PC-3 (cell line): ENCODE data around the gene NFAT5. TPM values are rescaled to one million over a fixed set of nuclear protein-coding genes. Genes with fewer than 3 reads are reported as not detected.

ENCODE experiments used
- ATAC-seq: fragments of 200-7000 bp; cut with Tn5 transposase; 2 replicates; pipeline ENCODE4 v1.9.1; 2020; ENCODE audit warnings: mild to moderate bottlenecking, moderate library complexity
- BruUV-seq: library from RNA; stranded (reverse); fragments of 400-500 nt; replicated peaks from 2 replicates; lab custom pipeline; 2021; lab: Mats Ljungman, UMichigan
- CTCF ChIA-PET: fragments of 300-600 bp; sonication (Branson Sonifier 250); formaldehyde crosslinking; loops from one replicate; lab custom pipeline; 2022; ENCODE audit warnings: antibody characterized with exemption; lab: Charles Lee
- POLR2A ChIA-PET: fragments of 300-600 bp; sonication (Branson Sonifier 250); formaldehyde crosslinking; loops from one replicate; lab custom pipeline; 2022; ENCODE audit warnings: antibody characterized with exemption; ENCODE audit not compliant: unreplicated experiment; lab: Charles Lee
- DNase-seq: peaks from one replicate; pipeline ENCODE4 v3.0.0-alpha.2; 2015
- H2AFZ ChIP-seq: fragments of 300-600 bp; sonication (generic); 2 replicates; pipeline ENCODE4 v1.6.0; 2016; ENCODE audit warnings: antibody characterized with exemption, low read length
- H3F3A ChIP-seq: fragments of 300-600 bp; sonication (generic); one replicate; pipeline ENCODE4 v1.6.0; 2017; ENCODE audit warnings: antibody characterized with exemption, low read length, control low read depth, mild to moderate bottlenecking; ENCODE audit not compliant: unreplicated experiment
- H3K27ac ChIP-seq: fragments of 300-600 bp; sonication (generic); 2 replicates; pipeline ENCODE4 v1.5.1; 2016; ENCODE audit warnings: mild to moderate bottlenecking, low read length
- H3K27me3 ChIP-seq: fragments of 300-600 bp; sonication (generic); 2 replicates; pipeline ENCODE4 v1.6.1; 2016; ENCODE audit warnings: low read length, mixed read lengths
- H3K36me3 ChIP-seq: fragments of 300-600 bp; sonication (generic); 2 replicates; pipeline ENCODE4 v1.6.1; 2016; ENCODE audit warnings: low read depth, mixed run types, low read length, mixed read lengths
- H3K4me1 ChIP-seq: fragments of 300-600 bp; sonication (generic); 2 replicates; pipeline ENCODE4 v1.5.1; 2016; ENCODE audit warnings: low read length; ENCODE audit not compliant: insufficient read depth
- H3K4me2 ChIP-seq: fragments of 300-600 bp; sonication (generic); 2 replicates; pipeline ENCODE4 v1.6.0; 2016; ENCODE audit warnings: low read length
- H3K4me3 ChIP-seq: fragments of 300-600 bp; sonication (generic); 2 replicates; pipeline ENCODE4 v1.5.1; 2016; ENCODE audit warnings: mild to moderate bottlenecking, low read length, mixed read lengths
- H3K79me2 ChIP-seq: fragments of 300-600 bp; sonication (generic); 2 replicates; pipeline ENCODE4 v1.6.1; 2017; ENCODE audit warnings: low read length, mixed read lengths
- H3K9ac ChIP-seq: fragments of 300-600 bp; sonication (generic); 2 replicates; pipeline ENCODE4 v1.6.0; 2016; ENCODE audit warnings: mild to moderate bottlenecking, low read length
- H3K9me2 ChIP-seq: fragments of 300-600 bp; sonication (generic); replicated peaks from 2 replicates; pipeline ENCODE4 v1.6.1; 2016; ENCODE audit warnings: mixed run types, low read length, mixed read lengths
- H3K9me3 ChIP-seq: fragments of 300-600 bp; sonication (generic); 2 replicates; pipeline ENCODE4 v1.6.1; 2016; ENCODE audit warnings: low read length, mixed read lengths
- H4K20me1 ChIP-seq: fragments of 300-600 bp; sonication (generic); 2 replicates; pipeline ENCODE4 v1.6.1; 2016; ENCODE audit warnings: low read length, mixed read lengths
- EZH2 ChIP-seq: fragments of 300-600 bp; sonication (generic); IDR thresholded peaks from one replicate; pipeline ENCODE4 v1.6.1; 2017; ENCODE audit warnings: antibody characterized with exemption, mild to moderate bottlenecking, low read length; ENCODE audit not compliant: unreplicated experiment
- EZH2phosphoT487 ChIP-seq: fragments of 300-600 bp; sonication (generic); IDR thresholded peaks from 2 replicates; pipeline ENCODE4 v1.6.1; 2018; ENCODE audit warnings: mild to moderate bottlenecking, antibody characterized with exemption, low read length, borderline replicate concordance
- intact Hi-C: fragments of 100-400 bp; cut with micrococcal nuclease; formaldehyde crosslinking; loops from 2 replicates; pipeline ENCODE4 v1.9.0; 2023
- total RNA-seq: library from RNA; depleted of rRNA; stranded (reverse); fragments of >200 nt; gene quantifications from 2 replicates; pipeline ENCODE4 v1.2.3, GENCODE V29; 2014
- TF ChIP-seq, protein P1 (sequence below): fragments of 300-600 bp; sonication (generic); conservative IDR thresholded peaks from 2 replicates; pipeline ENCODE4 v1.5.1; 2017; ENCODE audit warnings: antibody characterized with exemption, low read depth, mild to moderate bottlenecking, low read length

Gene NFAT5
- total RNA-seq, 1 experiment from 2014 or later: 11.4 TPM

DNA sequence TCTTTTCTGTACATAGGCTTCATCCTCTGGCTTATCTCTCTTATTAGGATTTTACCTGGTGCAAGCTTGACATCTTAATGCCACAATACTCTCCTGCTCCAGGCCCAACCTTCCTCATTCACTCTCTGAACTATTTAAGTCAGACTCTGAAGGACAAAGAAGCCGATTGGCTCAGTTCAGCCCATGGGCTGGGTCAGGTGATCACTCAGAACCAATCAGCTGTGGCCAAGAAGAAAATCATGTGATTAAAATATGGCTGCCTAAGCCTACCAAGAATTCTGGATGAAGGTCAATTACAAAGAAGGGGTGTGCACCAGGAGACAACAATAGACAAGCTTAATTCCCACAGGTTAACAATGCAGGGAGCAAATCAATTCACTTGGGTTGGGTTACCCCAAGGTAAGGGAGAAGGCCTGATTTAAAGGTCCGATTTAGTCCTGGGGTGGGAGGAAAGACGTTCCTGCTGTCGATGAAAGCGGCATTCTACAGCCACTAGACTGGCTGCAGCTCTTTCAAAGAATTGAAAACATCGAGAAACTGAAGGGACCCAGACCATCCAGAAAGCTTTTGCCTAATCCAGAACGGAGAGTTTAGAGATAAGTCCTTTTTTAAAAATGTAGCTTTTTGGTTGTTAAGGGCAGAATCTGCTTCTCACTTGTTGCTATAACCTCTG, 42.9 kb upstream of the NFAT5 start:
- ChIA-PET POLR2A (no interaction called here), CTCF (interaction anchor here (0.6 kb wide), 1 partner anchor 58 kb away, joined by 5 read pairs; no protein-coding TSS in a partner anchor)
- no peak overlapping the region for H3K4me2 ChIP-seq
- H3K9ac ChIP-seq: no peak overlapping the region
- H3K4me3 ChIP-seq: no peak overlapping the region
- no peaks in the 10 kb centered on the region for H3F3A ChIP-seq
- BruUV-seq: no TSS peak
- H3K4me1 ChIP-seq: no peaks in the 10 kb centered on the region
- H4K20me1 ChIP-seq: no peaks in the 10 kb centered on the region
- peak overlapping the region; percentile 21 for H2AFZ ChIP-seq
- no peaks in the 10 kb centered on the region for H3K9me2 ChIP-seq
- DNase-seq (no peak), ATAC-seq (no peak)
- H3K27me3 ChIP-seq: no peaks in the 10 kb centered on the region
- H3K36me3 ChIP-seq: no peaks in the 10 kb centered on the region
- H3K9me3 ChIP-seq: no peaks in the 10 kb centered on the region
- intact Hi-C loops: no loop called here
- H3K27ac ChIP-seq: no peak overlapping the region
- TF ChIP-seq EZH2phosphoT487 (no peak), EZH2 (no peak)
- TF ChIP-seq, protein P1, sequence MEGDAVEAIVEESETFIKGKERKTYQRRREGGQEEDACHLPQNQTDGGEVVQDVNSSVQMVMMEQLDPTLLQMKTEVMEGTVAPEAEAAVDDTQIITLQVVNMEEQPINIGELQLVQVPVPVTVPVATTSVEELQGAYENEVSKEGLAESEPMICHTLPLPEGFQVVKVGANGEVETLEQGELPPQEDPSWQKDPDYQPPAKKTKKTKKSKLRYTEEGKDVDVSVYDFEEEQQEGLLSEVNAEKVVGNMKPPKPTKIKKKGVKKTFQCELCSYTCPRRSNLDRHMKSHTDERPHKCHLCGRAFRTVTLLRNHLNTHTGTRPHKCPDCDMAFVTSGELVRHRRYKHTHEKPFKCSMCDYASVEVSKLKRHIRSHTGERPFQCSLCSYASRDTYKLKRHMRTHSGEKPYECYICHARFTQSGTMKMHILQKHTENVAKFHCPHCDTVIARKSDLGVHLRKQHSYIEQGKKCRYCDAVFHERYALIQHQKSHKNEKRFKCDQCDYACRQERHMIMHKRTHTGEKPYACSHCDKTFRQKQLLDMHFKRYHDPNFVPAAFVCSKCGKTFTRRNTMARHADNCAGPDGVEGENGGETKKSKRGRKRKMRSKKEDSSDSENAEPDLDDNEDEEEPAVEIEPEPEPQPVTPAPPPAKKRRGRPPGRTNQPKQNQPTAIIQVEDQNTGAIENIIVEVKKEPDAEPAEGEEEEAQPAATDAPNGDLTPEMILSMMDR: no peak
- no peaks in the 10 kb centered on the region for H3K79me2 ChIP-seq

DNA sequence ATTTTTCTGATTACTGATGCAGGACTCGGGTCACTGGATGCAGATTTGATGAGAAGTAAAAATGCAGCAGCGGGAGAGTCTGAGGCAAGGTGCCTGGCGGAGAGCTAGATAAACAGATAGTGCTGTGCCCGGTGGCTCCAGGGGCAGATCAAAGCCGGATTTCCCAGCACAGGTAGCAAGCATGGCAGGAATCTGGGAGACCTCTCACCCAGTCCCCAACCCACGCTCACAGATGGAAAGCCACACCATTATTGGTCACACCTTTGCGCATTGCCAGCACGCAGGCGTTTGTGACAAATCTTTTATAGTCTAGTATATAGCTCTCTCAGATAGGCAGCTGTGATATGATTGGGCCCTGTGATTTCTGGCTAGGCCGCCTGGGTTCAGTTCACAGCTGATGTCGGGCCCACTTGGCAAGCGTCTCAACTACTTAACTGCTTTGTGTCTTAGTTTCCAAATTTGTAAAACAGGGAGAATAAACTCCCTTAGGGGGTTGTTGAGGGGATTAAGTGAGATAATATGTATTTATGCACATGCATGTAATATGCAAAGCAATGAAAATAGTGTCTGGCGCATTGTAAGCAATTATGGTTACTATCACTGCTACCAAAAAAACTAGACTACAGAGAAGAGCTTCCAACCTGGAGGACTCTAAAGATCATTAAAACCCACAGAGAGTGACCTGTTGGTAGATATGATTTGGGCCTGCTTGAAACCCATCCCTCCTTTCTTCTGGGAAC, 42.0 kb upstream of the NFAT5 start:
- TF ChIP-seq EZH2phosphoT487: no peak
- TF ChIP-seq, protein P1: no peak
- TF ChIP-seq EZH2: no peak
- Histone ChIP-seq H3K9ac (no peak overlapping the region), H3K27me3 (no peaks in the 10 kb centered on the region), H3K27ac (no peak overlapping the region), H2AFZ (no peak overlapping the region), H3K4me2 (no peak overlapping the region), H3K4me1 (no peaks in the 10 kb centered on the region), H3K9me2 (no peaks in the 10 kb centered on the region), H3K4me3 (no peak overlapping the region), H3F3A (no peaks in the 10 kb centered on the region), H3K79me2 (no peaks in the 10 kb centered on the region), H4K20me1 (no peaks in the 10 kb centered on the region), H3K9me3 (no peaks in the 10 kb centered on the region), H3K36me3 (no peaks in the 10 kb centered on the region)
- POLR2A ChIA-PET: no interaction called here
- no TSS peak for BruUV-seq
- intact Hi-C loops: no loop called here
- ATAC-seq (no peak), DNase-seq (no peak)
- CTCF ChIA-PET: interaction anchor here (0.5 kb wide), 1 partner anchor 117 kb away, joined by 3 read pairs; no protein-coding TSS in a partner anchor
